HCT116 (cell line): ENCODE results near the gene OPN4.

Source experiments
- EZH2 ChIP-seq: fragments of 200-600 bp; sonication (generic); IDR thresholded peaks from 2 replicates; pipeline ENCODE4 v1.6.1; 2017; ENCODE audit warnings: antibody characterized with exemption, mixed run types
- POLR2AphosphoS5 ChIP-seq: IDR thresholded peaks from 2 replicates; pipeline ENCODE4 v1.6.1; 2011; ENCODE audit warnings: mild to moderate bottlenecking, low read depth, low read length, moderate library complexity
- RAD21 ChIP-seq: IDR thresholded peaks from 2 replicates; pipeline ENCODE4 v1.6.1; 2012; ENCODE audit warnings: low read depth, mild to moderate bottlenecking
- SIN3A ChIP-seq: IDR thresholded peaks from 2 replicates; pipeline ENCODE4 v1.6.1; 2012; ENCODE audit warnings: low read depth
- SP1 ChIP-seq: IDR thresholded peaks from 2 replicates; pipeline ENCODE4 v1.6.1; 2012; ENCODE audit warnings: low read depth
- TCF7L2 ChIP-seq: IDR thresholded peaks from 2 replicates; pipeline ENCODE4 v1.7.0; 2011; ENCODE audit warnings: borderline replicate concordance, inconsistent platforms; ENCODE audit not compliant: insufficient read depth, insufficient read length; ENCODE audit errors: extremely low read depth
- ZBTB33 ChIP-seq: IDR thresholded peaks from 2 replicates; pipeline ENCODE4 v1.6.1; 2011; ENCODE audit warnings: mild to moderate bottlenecking, low read length, moderate library complexity; ENCODE audit not compliant: insufficient replicate concordance; ENCODE audit errors: extremely low read depth
- ZFX ChIP-seq: fragments of 450-650 bp; IDR thresholded peaks from 2 replicates; pipeline ENCODE4 v1.6.1; 2017
- TF ChIP-seq, protein P1 (sequence below), 3 experiments: fragments of 200-600 bp in 1 of 3; sonication (generic) in 1 of 3; IDR thresholded peaks in 2 of 3; conservative IDR thresholded peaks in 1 of 3; 2 replicates each; pipeline ENCODE4 v1.5.1; 2012 to 2017; ENCODE audit warnings: low read depth in 2 of 3, low read length in 2 of 3, antibody characterized with exemption in 1 of 3, borderline replicate concordance in 1 of 3, control low read depth in 1 of 3, mild to moderate bottlenecking in 1 of 3, mixed read lengths in 1 of 3, mixed run types in 1 of 3, moderate library complexity in 1 of 3; ENCODE audit not compliant: insufficient read depth in 1 of 3
- TF ChIP-seq, protein P2 (sequence below): IDR thresholded peaks from 2 replicates; pipeline ENCODE4 v1.6.1; 2012; ENCODE audit warnings: low read depth
- TF ChIP-seq, protein P3 (sequence below): IDR thresholded peaks from 2 replicates; pipeline ENCODE4 v1.6.1; 2012
- TF ChIP-seq, protein P4 (sequence below): IDR thresholded peaks from 2 replicates; pipeline ENCODE4 v1.6.1; 2012

- TF ChIP-seq, protein P1, sequence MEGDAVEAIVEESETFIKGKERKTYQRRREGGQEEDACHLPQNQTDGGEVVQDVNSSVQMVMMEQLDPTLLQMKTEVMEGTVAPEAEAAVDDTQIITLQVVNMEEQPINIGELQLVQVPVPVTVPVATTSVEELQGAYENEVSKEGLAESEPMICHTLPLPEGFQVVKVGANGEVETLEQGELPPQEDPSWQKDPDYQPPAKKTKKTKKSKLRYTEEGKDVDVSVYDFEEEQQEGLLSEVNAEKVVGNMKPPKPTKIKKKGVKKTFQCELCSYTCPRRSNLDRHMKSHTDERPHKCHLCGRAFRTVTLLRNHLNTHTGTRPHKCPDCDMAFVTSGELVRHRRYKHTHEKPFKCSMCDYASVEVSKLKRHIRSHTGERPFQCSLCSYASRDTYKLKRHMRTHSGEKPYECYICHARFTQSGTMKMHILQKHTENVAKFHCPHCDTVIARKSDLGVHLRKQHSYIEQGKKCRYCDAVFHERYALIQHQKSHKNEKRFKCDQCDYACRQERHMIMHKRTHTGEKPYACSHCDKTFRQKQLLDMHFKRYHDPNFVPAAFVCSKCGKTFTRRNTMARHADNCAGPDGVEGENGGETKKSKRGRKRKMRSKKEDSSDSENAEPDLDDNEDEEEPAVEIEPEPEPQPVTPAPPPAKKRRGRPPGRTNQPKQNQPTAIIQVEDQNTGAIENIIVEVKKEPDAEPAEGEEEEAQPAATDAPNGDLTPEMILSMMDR (IDR thresholded peaks at IDR 0.05 in 2 of 3, conservative IDR thresholded peaks at IDR 0.05 in 1 of 3; ENCODE audit: borderline replicate concordance in 1 of 3, insufficient read depth in 1 of 3, low read depth in 2 of 3, low read length in 2 of 3) = no peak
- TF ChIP-seq RAD21 (no peak), ZFX (no peak), ZBTB33 (no peak), TCF7L2 (no peak), POLR2AphosphoS5 (no peak), SIN3A (no peak), SP1 (no peak), EZH2 (no peak)
- TF ChIP-seq, protein P2, sequence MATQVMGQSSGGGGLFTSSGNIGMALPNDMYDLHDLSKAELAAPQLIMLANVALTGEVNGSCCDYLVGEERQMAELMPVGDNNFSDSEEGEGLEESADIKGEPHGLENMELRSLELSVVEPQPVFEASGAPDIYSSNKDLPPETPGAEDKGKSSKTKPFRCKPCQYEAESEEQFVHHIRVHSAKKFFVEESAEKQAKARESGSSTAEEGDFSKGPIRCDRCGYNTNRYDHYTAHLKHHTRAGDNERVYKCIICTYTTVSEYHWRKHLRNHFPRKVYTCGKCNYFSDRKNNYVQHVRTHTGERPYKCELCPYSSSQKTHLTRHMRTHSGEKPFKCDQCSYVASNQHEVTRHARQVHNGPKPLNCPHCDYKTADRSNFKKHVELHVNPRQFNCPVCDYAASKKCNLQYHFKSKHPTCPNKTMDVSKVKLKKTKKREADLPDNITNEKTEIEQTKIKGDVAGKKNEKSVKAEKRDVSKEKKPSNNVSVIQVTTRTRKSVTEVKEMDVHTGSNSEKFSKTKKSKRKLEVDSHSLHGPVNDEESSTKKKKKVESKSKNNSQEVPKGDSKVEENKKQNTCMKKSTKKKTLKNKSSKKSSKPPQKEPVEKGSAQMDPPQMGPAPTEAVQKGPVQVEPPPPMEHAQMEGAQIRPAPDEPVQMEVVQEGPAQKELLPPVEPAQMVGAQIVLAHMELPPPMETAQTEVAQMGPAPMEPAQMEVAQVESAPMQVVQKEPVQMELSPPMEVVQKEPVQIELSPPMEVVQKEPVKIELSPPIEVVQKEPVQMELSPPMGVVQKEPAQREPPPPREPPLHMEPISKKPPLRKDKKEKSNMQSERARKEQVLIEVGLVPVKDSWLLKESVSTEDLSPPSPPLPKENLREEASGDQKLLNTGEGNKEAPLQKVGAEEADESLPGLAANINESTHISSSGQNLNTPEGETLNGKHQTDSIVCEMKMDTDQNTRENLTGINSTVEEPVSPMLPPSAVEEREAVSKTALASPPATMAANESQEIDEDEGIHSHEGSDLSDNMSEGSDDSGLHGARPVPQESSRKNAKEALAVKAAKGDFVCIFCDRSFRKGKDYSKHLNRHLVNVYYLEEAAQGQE = no peak
- TF ChIP-seq, protein P3, sequence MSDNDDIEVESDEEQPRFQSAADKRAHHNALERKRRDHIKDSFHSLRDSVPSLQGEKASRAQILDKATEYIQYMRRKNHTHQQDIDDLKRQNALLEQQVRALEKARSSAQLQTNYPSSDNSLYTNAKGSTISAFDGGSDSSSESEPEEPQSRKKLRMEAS = no peak
- TF ChIP-seq, protein P4, sequence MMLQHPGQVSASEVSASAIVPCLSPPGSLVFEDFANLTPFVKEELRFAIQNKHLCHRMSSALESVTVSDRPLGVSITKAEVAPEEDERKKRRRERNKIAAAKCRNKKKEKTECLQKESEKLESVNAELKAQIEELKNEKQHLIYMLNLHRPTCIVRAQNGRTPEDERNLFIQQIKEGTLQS = no peak
Measured at GRCh38 chr10:86647773-86648703, 6.3 kb upstream of the OPN4 start.
